ACC112 (cell line): Measurements from ENCODE around the gene PPP2R5C.

ENCODE experiments used
- H2AFZ ChIP-seq: fragments of 200-600 bp; sonication (generic); one replicate; pipeline ENCODE4 v1.6.0; 2017; ENCODE audit warnings: antibody characterized with exemption, low read length; ENCODE audit not compliant: unreplicated experiment
- H3K27ac ChIP-seq: fragments of 200-600 bp; sonication (generic); 2 replicates; pipeline ENCODE4 v1.5.1; 2014; ENCODE audit warnings: low read depth, mild to moderate bottlenecking, antibody characterized with exemption, low read length, moderate library complexity
- H3K27me3 ChIP-seq: fragments of 200-600 bp; sonication (generic); 2 replicates; pipeline ENCODE4 v1.6.1; 2014; ENCODE audit warnings: mild to moderate bottlenecking, antibody characterized with exemption, low read length, moderate library complexity, mixed read lengths; ENCODE audit not compliant: insufficient read depth
- H3K36me3 ChIP-seq: fragments of 200-600 bp; sonication (generic); 2 replicates; pipeline ENCODE4 v1.6.1; 2016; ENCODE audit warnings: mild to moderate bottlenecking, antibody characterized with exemption, low read length, moderate library complexity, mixed read lengths; ENCODE audit not compliant: insufficient read depth
- H3K4me1 ChIP-seq: fragments of 200-600 bp; sonication (generic); one replicate; pipeline ENCODE4 v1.6.1; 2016; ENCODE audit warnings: low read length, mixed read lengths; ENCODE audit not compliant: insufficient read depth, unreplicated experiment, control insufficient read depth
- H3K4me3 ChIP-seq: fragments of 200-600 bp; sonication (generic); 2 replicates; pipeline ENCODE4 v1.5.1; 2014; ENCODE audit warnings: mild to moderate bottlenecking, low read depth, low read length
- H3K79me2 ChIP-seq: fragments of 200-600 bp; sonication (generic); one replicate; pipeline ENCODE4 v1.6.0; 2016; ENCODE audit warnings: low read length; ENCODE audit not compliant: control insufficient read depth, unreplicated experiment, insufficient read depth

Gene PPP2R5C

GRCh38 chr14:101819251-101819990 is 57.9 kb downstream of the PPP2R5C start:
- Histone ChIP-seq H3K36me3 (peaks cover 11% of the 10 kb centered on the region), H2AFZ (no peak overlapping the region), H3K27ac (no peak overlapping the region), H3K27me3 (no peaks in the 10 kb centered on the region), H3K79me2 (peaks cover 87% of the 10 kb centered on the region), H3K4me3 (no peak overlapping the region), H3K4me1 (peaks cover 24% of the 10 kb centered on the region)

DNA sequence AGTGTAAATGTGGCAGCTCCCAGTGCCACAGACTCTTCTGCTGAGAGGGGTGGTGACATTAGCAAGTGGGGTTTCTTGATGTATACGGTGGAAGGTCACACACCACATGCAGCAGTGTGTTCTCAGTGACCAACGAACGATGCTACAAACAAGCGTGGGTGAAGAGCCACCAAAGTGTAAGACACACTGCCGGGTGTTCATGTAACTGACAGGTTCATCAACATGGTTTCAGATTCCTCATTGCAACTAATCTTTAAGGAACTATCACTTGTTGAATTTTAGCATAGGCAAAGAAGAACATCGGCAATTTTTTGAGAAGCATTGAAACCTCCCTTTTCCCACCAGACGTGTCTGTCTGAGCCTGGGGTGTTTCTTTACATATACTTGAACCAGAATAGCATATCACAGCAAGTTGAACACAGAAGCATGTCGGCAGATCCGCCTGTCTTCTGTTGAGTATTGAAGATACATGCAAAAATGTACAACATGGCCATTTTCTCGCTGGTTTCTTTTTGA is 58.8 kb downstream of the PPP2R5C start:
- no peak overlapping the region for H3K4me3 ChIP-seq
- H3K36me3 ChIP-seq, result peaks cover 6% of the 10 kb centered on the region
- H2AFZ ChIP-seq, result no peak overlapping the region
- peaks cover 86% of the 10 kb centered on the region for H3K79me2 ChIP-seq
- no peaks in the 10 kb centered on the region for H3K27me3 ChIP-seq
- H3K4me1 ChIP-seq, result peaks cover 31% of the 10 kb centered on the region
- H3K27ac ChIP-seq, result no peak overlapping the region

GRCh38 chr14:101821528-101821927 is 60.0 kb downstream of the PPP2R5C start:
- peaks cover 16% of the 10 kb centered on the region for H3K36me3 ChIP-seq
- peaks cover 37% of the 10 kb centered on the region for H3K4me1 ChIP-seq

GRCh38 chr14:101823066-101823465 is 61.6 kb downstream of the PPP2R5C start:
- Histone ChIP-seq H3K79me2 (peaks cover 88% of the 10 kb centered on the region), H3K4me3 (peak overlapping the region; percentile 66), H3K27ac (peak overlapping the region; percentile 78), H2AFZ (no peak overlapping the region), H3K4me1 (peaks cover 37% of the 10 kb centered on the region), H3K27me3 (no peaks in the 10 kb centered on the region), H3K36me3 (peaks cover 16% of the 10 kb centered on the region)

More at GRCh38 chr14:101821528-101821927, 60.0 kb downstream of the PPP2R5C start:
- H3K79me2 ChIP-seq, result peaks cover 86% of the 10 kb centered on the region
- H3K27ac ChIP-seq, result no peak overlapping the region
- H2AFZ ChIP-seq, result no peak overlapping the region
- no peak overlapping the region for H3K4me3 ChIP-seq
- H3K27me3 ChIP-seq, result no peaks in the 10 kb centered on the region

- Histone ChIP-seq H3K27ac (peak overlapping the region; percentile 78), H3K4me1 (peaks cover 37% of the 10 kb centered on the region), H3K36me3 (peaks cover 16% of the 10 kb centered on the region), H2AFZ (no peak overlapping the region), H3K79me2 (peaks cover 87% of the 10 kb centered on the region), H3K27me3 (no peaks in the 10 kb centered on the region), H3K4me3 (peak overlapping the region; percentile 66)
These were observed 62.1 kb downstream of the PPP2R5C start for GRCh38 chr14:101823511-101824120.

DNA sequence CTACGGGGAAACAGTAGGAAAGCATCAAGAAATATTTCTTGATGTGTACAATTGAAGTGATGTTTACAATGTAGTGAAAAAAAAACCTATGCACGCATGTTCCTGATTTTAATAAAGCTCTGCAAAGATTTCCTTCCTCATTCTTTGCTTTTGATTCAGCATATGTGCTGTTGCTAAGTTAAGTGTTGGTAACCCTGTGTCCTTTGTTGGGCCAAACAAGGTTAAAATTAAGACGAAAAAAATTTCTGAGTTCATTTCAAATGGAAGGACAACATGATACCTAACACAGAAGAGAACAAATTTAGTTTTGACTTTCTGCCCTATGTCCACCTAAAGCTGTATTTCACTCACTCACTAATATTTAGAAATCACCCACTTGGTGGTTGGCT is 62.8 kb downstream of the PPP2R5C start:
- Histone ChIP-seq H2AFZ (no peak overlapping the region), H3K27ac (peak overlapping the region; percentile 78), H3K79me2 (peaks cover 86% of the 10 kb centered on the region), H3K4me3 (peak overlapping the region; percentile 66; the same call in 1 of the 2 replicates), H3K36me3 (peaks cover 11% of the 10 kb centered on the region), H3K4me1 (peaks cover 37% of the 10 kb centered on the region), H3K27me3 (no peaks in the 10 kb centered on the region)

- Histone ChIP-seq H3K36me3 (peaks cover 10% of the 10 kb centered on the region), H3K27ac (peak overlapping the region; percentile 78; the same call in 1 of the 2 replicates), H3K4me3 (no peak overlapping the region), H2AFZ (no peak overlapping the region), H3K79me2 (peaks cover 82% of the 10 kb centered on the region), H3K27me3 (no peaks in the 10 kb centered on the region), H3K4me1 (peaks cover 37% of the 10 kb centered on the region)
These were observed 64.3 kb downstream of the PPP2R5C start for GRCh38 chr14:101825797-101826196.

DNA sequence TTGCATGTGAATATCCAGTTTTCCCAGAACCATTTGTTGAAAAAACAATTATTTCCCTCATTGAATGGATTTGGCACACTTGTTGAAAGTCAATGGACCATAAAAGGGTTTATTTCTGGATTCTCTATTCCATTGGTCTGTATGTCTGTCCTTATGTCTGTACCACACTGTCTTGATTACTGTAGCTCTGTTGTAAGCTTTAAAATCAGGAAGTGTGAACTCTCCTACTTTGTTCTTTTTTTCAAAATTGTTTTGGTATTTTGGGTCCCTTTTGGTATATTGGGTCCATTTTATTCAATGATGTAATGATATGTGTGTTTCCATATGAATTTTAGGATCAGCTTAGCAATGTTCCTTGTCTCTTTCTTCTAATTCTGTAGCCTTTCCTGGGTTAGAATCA is 64.8 kb downstream of the PPP2R5C start:
- Histone ChIP-seq H3K27ac (no peak overlapping the region), H3K79me2 (peaks cover 87% of the 10 kb centered on the region), H3K36me3 (peaks cover 12% of the 10 kb centered on the region), H3K4me1 (peaks cover 37% of the 10 kb centered on the region), H2AFZ (no peak overlapping the region), H3K27me3 (no peaks in the 10 kb centered on the region), H3K4me3 (no peak overlapping the region)

- H3K27ac ChIP-seq, result no peak overlapping the region
- no peak overlapping the region for H2AFZ ChIP-seq
- H3K27me3 ChIP-seq, result no peaks in the 10 kb centered on the region
- H3K4me1 ChIP-seq, result peaks cover 35% of the 10 kb centered on the region
- H3K4me3 ChIP-seq, result no peak overlapping the region
- peaks cover 16% of the 10 kb centered on the region for H3K36me3 ChIP-seq
- peaks cover 85% of the 10 kb centered on the region for H3K79me2 ChIP-seq
These were observed 65.8 kb downstream of the PPP2R5C start for GRCh38 chr14:101827286-101827685.

GRCh38 chr14:101828046-101828445 is 66.5 kb downstream of the PPP2R5C start:
- H3K79me2 ChIP-seq, result peaks cover 85% of the 10 kb centered on the region
- H3K27me3 ChIP-seq, result no peaks in the 10 kb centered on the region
- peaks cover 27% of the 10 kb centered on the region for H3K4me1 ChIP-seq
- no peak overlapping the region for H3K4me3 ChIP-seq
- H2AFZ ChIP-seq, result no peak overlapping the region
- peaks cover 16% of the 10 kb centered on the region for H3K36me3 ChIP-seq
- no peak overlapping the region for H3K27ac ChIP-seq

DNA sequence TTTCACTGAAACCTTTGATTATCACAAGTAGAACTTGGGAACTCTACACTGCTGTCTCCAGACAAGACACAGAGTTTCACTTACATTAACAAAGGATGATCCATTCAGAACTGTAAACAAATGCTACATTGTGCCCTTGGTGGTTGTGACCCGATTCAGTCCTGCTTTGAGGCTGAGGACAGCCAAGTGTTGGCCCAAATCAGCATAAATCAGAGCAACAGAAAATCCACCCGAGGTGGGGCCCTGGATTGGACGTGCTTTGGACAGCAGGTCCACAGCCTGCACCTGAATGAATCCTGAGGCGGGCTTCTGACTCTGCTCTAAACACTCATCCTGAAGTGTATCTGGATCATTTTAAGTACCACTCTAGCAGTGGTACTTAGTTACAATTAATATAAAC is 68.8 kb downstream of the PPP2R5C start:
- H3K27me3 ChIP-seq, result no peaks in the 10 kb centered on the region
- H3K79me2 ChIP-seq, result peaks cover 86% of the 10 kb centered on the region
- no peak overlapping the region for H3K27ac ChIP-seq
- peaks cover 17% of the 10 kb centered on the region for H3K4me1 ChIP-seq
- no peak overlapping the region for H2AFZ ChIP-seq
- H3K36me3 ChIP-seq, result peaks cover 16% of the 10 kb centered on the region
- H3K4me3 ChIP-seq, result no peak overlapping the region
